Stimulated activated CD8-positive, alpha-beta memory T cell treated with anti-CD3 and anti-CD28 coated beads, Interleukin-7, amount 100 ng/mL, for 4 hours (primary cell): ENCODE data around the gene BTF3.
"Not testable (repeated sequence)": the region's sequence is repeated elsewhere in the genome, so short reads cannot be mapped to it uniquely, and the experiment has no call there.

Experiments used
- DNase-seq, 2 donors: peaks; one replicate each; pipeline ENCODE4 v3.0.0-alpha.2; 2020; ENCODE audit warnings: low read depth in 2 of 2

The BTF3 gene

DNA sequence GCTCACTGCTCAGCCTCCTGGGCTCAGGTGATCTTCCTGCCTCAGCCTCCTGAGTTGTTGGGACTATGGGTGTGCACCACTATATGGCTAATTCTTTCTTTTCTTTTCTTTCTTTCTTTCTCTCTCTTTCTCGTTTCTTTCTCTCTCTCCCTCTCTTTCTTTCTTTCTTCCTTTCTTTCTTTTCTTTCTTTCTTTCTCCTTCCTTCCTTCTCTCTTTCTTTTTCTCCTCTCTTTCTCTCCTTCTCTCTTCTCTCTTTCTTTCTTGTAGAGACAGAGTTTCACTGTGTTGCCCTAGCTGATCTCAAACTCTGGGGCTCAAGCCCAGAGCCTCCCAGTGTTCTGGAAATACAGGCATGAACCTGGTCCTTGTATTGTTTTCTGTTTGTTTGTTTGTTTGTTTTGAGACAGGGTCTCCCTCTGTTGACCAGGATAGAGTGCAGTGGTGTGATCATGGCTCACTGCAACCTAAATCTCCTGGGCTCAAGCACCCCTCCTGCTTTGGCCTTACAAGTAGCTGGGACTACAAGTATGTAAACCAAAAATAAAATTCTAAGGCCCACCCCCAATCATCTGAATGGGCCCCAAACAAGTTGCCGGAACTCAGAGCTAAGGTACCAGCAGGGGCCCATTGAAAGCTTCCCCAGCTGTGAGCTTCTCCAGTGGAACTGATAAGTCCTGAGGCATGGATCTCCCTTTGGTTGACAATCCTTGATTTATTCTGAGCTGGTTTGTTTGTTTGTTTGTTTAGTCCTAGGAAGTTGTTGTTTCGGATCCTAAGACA is 11.9 kb upstream of the BTF3 start:
- no peak for DNase-seq

DNA sequence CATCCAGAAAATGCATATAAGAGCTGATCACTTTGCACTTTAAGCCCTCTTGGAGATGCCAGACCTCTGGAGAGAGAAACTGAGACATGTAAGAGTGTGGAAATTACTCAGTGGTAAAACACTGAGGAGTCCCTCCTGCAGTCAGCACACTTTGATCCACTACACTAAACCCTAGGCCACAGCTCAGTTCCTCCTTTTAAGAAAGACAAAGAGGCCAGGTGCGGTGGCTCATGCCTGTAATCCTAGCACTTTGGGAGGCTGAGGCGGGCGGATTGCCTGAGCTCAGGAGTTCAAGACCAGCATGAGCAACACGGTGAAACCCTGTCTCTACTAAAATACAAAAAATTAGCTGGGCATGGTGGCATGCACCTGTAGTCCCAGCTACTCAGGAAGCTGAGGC is 11.0 kb upstream of the BTF3 start:
- DNase-seq = not testable (repeated sequence)

DNA sequence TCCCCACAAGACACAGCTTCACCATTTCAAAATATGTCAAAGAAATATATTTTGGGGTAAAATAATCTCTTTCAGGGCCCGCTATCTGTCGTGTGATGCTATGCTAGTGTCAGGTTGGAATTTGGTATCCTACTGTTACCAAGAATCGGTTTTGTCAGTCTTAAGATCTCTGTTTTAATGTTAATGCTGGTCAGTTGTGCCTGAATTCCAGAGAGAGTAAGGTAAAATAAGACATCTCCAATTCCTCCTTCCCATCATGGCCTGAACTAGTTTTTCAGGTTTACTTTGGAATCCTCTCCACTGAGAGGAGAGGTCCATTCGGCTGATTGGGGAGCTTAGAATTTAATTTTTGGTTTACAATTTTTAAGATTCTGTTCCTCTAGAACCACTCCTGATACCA is 10.4 kb upstream of the BTF3 start:
- no peak for DNase-seq

DNA sequence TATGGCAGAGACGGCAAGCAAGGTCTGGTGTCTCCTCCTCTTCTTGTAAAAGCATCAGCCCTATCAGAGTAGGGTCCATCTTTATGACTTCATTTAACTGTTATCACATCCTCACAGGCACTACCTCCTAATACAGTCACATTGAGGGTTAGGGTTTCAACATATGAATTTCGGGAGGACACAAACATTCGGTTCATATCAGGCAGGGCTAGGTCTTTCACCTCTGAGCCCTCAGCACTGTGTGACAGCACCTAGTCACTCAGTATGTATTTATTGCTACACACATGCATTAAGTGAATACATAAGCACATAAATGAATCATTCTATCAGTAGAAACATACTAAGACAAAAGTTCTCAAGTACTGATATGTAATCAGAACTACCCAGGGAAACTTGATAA is 9.4 kb upstream of the BTF3 start:
- no peak for DNase-seq

DNA sequence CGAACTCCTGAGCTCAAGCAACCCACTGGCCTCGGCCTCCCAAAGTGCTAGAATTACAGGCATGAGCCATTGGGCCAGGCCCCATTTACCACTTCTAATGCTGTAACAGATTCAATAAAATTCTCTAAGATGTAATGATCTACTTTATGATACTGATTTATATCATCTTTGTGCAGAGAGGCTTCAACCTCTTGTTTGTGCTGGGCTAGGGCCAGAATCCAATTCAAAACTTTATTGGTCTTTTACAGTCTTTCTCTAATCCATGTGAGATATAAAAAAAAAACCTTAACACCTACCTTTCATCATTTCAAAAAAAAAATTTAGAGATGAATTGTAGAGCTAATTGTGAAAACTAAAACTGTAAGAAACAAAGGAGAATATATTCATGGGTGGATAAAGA is 8.2 kb upstream of the BTF3 start:
- DNase-seq = no peak

DNA sequence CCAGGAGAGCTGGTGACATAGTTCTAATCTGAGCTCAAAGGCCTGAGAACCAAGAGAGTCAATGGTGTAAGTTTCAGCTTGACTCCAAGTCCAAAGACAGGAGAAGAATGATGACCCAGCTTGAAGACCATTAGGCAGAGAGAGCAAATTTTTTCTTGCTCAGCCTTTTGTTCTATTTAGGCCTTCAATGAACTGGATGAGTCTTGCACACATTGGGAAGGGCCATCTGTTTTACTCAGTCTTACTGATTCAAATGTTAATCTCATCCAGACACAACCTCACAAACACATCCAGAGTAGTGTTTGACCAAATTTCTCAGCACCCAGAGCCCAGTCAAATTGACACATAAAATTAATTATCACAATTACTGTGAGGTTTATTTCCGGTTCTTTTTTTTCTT is 7.1 kb upstream of the BTF3 start:
- DNase-seq = no peak

DNA sequence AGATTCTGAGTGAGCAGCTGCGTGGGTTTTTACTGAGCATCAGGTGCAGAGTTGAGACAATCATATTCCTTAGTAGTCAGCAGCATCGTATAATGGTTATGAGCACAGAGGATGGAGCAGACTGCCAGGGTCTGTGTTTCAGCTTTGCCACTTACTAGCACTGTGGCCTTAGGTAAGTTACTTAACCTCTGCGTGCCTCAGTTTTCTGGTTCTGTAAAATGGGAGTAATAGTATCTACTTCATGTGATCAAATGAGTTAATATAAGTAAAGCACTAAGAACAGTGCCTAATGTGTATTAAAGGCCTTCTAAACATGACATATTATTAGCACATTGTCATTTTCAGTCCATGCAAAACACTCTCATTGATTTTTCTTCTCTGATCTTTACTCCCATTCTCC is 4.8 kb upstream of the BTF3 start:
- no peak for DNase-seq

DNA sequence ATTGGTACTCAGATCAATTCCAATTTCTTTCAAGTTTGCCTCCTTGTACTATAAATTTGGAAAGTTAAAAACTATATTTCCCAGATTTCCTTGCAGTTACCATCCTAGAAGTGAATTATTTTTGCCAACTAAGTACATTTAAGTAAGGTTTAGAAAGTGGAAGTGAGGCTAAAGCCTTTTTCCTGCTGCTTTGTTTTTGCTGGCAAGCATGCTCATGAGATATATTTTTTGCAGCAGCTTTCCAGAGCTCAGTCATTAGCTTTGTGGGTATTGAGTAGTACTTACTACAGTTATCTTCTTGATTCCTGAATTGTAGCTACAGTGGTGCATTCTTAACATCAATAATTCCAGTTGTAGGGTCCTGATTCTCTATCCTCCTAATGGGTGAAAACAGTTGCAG is 3.5 kb upstream of the BTF3 start:
- DNase-seq = no peak

DNA sequence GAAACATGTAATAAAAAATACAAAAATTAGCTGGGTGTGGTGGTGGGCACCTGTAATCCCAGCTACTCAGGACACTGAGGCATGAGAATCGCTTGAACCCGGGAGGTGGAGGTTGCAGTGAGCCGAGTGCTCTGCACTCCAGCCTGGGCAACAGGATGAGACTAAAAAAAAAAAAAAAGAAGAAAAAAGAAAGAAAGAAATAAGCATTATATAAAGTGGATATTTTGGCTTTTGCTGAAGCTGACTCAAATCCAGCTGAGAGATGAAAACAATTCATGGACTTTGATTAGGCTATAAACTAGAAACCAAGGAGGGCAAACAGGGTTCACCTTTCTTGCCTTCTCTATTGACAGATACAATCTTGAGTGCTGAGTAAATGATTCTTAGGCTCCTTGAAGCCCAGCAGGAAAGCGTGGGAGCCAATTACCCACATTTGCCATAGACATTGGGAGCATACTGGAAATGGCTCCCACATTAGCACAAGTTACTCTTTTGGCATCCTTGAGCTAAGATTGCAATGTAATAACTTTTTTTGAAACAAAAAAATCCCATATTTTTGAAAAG is 2.4 kb upstream of the BTF3 start:
- no peak for DNase-seq

DNA sequence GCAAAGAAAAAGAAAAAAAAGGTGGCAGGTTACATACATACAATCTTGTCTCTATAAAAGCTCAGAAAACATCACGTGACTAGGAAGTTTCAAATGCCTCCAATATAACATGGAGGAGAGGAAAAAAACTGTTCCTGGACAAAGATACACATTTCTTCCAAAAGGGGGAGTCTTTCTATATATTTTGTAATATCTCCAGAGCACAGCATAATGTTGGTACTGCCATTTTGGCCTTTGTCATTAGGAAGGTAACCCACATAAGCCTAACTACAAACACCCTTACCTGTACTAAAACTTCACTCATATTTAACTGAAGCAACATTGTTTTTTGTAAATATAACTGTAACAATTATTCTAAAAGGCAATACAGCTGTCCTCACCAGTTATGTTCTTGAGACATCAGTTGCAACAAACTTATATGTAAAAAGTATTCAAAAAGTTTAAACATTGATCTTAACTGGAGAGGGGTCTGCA is 1.2 kb upstream of the BTF3 start:
- no peak for DNase-seq

DNA sequence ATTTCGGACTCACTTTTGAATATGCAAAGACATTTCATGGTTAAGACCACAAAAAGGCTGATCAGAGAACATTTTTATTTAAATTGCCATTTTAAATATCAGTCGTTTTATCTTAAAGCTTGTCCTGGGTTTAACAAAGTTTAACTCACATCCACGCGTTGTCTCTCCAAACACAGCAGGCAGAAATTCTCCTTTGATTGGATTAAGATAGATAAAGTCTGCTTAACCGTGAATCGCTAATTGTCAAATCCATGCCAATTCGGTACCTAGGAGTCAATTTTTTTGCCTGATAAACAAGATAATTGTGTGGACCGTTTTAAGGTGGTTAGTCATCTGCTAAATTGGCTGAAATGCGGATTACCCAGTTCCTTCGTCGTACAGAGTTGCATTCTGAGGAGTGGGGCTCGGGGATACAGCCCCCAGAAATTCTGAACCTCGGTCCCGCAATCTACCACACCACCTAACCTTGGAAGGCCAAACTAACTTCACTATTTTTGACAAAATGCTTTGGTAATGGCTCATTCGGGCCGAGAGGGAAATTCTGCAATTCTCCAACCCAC is 665 bp upstream of the BTF3 start:
- no peak for DNase-seq

DNA sequence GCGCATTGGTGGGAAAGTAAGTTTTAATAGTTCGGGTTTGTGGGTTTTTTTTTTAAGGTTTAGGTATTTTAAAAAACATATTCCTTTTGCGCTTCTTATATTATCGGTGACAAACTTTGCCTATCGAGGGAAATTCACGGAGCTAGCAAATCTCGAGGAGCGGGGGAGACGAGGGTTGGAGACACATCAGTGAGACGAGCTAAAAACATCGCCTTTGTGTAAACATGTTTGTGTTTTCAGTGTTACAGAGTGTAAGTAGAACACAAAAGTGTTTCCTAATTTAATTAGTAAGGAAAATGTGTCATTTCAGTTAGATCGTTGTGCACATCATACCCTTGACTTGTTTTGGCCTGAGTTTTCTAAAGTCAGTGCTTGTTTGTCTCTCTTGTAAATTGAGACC is 945 bp downstream of the BTF3 start:
- DNase-seq = no peak

DNA sequence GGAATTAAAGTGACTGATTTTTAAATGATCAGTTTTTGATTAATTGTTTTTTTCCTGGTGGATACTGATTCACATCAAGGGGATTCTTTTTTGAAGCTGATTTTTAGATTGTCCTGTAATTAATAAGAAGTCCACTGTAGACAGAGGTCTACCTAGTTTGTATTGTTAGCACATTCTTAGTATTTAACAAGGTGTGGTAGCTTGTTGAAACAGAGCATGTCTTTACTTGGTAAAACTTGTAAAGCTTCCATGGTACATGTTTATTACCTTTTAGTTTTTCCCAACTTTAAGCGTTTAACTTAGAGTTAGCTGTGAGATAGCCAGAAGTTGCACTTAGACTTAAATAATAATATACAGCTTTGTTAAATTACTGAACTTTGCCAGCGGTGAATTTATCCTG is 1.5 kb downstream of the BTF3 start:
- no peak for DNase-seq

DNA sequence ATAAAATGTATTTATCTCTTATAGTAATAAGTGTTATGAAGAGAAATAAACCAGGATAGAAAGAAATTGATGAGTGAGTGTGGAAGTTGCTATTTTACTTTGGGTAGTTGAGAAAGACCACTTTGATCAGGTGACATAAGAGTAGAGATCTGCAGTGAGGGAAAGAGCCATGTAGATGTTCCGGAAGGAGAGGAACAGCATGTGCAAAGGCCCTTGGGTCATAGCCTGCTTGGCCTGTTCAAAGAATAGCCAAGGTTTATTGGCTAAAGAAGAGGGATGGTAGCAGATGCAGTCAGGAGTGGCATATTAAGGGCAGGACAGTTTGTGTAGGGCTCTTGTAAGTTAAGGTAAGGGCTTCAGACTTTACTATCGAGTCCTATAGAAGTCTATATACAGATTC is 3.2 kb downstream of the BTF3 start:
- DNase-seq = no peak

DNA sequence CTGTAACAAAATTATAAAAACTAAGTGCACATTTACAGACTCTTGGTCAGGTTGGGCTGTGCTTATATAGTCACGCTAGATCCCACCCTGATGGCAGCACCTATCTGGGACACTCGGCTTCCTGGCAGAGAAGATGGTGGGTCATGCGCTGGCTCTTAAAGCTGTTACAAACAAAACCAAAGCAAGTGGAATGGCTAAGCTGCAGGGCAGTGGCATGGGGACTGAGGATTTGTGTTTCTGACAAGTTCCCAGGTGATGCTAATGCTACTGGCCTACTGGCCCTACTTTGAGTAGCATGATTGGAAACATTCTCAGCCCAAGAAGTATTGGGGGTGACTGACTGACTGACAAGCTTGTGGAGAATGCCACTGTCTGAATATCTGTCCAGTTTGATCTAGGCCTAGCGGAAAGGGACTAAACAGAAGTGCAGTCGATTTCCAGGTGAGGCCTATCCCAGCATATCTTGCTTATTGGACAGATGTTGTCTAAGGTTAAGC is 8.3 kb downstream of the BTF3 start:
- DNase-seq = no peak

DNA sequence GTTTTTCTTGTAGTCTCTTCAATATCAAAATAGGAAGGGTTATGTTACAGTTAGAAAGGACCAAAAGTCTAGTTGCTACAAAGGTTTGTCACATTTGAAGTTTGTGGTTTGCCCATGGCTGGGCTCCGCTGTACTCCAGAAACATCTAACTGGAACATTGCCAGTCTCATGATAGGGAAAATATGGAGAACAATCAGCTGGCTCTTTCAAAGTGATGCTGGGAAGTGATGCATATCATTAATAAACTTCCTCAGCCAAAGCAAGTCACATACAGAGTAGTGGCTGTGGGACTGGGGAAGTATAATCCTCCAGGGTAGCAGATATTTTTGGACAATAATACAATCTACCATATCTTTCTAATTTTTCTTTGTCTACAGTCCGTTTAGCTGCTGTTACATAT is 8.8 kb downstream of the BTF3 start:
- DNase-seq = no peak

DNA sequence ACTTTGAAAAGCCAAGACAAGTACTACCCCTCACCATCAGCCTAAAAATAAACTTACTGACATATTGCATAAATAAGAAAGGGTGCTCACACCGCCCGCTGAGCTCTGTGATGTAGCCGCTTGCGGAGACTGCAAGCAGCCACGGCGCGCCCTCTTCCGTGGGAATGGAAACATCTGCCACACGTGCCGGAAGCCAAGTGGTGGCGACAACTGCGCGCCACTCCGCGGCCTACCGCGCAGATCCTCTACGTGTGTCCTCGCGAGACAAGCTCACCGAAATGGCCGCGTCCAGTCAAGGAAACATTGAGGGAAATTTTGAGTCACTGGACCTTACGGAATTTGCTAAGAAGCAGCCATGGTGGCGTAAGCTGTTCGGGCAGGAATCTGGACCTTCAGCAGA is 10.3 kb downstream of the BTF3 start:
- DNase-seq = not testable (repeated sequence)

DNA sequence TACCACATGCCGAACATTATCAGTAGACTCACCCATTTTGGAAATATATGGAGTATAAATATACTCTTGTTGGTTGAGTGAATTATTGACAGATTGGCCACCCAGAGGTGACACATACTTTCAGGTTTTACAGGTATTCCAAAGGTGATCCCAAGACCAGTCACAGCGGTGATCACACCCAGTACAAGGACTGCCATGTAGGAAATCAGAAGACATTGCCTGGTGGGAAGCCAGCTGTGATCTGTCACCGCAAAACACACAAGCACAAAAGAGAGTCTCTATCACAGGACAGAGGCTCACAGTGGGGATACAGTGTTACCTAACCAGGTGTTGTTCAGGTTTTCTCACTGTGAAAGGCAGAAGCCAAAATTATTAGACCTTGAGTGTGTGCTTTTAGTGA is 15.8 kb downstream of the BTF3 start:
- no peak for DNase-seq

DNA sequence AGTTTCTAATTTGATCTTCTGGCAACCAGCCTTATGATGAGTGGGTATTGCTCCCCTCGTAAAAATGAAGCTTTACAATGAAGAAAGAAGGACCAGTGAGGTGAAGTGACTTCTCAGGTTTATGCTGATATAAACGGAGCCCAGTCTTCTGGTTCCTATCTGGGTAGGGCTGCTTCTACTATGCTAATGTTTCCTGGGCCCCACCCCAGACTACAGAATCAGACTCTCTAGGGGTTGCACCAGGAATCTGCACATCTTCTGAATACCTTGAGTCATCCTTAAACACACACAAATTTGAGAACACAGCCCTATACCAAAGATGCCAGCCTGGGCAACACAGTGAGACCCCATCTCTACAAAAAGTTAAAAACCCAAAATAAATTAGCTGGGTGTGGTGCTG is 16.2 kb downstream of the BTF3 start:
- DNase-seq = no peak

DNA sequence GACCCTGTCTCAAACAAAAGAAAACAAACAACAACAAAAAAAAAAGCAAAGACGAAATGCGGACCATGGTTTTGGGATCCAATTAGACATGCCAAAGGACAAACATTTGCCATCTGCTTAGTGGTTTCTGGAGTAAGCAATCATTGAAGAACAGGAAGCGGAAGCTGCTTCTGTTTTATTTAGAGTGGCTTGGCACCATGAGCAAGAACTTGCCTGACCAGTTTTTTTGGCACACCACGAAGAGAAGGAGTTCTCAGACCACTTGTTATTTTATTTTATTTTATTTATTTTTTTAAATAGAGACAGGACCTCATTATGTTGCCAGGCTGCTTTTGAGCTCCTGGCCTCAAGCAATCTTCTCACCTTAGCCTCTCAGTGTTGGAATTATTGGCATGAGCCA is 17.0 kb downstream of the BTF3 start:
- no peak for DNase-seq

DNA sequence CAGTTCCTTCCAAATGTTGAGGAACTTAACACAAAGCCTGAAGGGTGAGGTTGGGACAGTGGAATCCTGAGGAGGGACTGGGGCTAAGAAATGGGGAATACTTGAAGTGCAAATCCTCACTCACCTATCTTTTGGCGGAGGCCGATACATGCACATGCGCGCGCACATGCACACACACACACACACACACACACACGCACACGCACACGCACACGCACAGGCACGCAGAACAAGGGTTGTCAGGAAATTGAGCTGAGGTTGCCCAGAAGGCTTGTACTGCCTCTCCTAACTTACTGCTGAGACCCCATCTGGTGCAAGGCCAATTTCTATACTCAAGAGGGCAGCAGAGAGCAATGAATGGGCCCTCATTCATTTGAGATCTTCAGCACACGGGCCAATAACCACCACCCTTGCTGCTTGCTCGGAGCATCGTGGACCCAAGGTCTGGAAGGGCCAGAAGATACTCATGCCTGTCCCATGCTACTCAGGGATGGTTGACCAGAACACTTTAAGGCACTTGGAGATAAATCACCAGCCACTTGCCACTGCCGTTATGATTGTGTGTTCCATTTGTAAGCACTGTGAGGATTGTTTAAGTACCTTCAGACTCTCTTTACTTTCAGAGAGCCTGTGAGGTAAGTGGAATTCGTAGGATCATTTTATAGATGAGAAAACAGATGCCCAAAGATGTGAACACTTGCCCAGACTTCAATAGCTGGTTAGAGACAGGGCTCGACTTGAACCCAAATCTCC is 21.5 kb downstream of the BTF3 start:
- peak; percentile 28 to 53 for DNase-seq

DNA sequence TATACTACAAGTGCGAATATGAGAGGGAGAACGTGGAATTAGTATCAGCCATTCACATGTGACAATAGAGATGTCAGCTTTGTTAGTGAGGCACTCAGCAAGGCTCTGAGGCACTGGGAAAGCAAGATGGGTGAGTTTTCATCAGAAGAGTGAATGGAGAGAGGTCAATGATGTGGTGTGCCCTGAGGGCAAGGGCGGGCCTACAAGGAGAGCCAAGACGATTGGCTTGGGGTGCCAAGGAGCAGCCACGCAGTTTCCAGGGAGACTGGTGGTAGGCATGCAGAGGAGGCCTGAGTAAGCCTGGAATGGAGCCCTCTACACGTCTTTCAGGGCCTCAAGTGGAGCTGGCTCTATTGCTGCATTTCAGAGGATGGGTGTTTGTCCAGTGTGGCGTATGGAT is 24.7 kb downstream of the BTF3 start:
- no peak for DNase-seq

DNA sequence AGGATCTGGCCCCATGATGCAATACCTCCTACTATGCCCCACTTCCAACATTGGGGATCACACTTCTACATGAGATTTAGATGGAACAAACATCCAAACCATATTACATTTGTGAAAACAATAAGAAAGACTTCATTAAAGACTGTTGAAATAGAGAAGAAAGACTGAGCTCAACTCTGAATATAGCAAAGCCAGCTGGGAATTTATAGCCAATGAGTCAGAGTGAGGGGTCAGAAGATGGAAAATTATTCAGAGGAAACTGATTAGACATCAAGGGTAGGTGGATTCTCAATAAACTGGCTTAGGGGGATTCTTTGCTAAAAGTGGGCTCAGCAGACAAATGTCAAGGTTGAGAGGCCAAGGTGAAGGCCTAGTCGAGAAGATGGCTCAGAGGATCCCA is 25.6 kb downstream of the BTF3 start:
- no peak for DNase-seq
